Body of pancreas (tissue), 4 donors: ENCODE results near the gene GRIP1.

Experiments
- CTCF ChIP-seq, 7 experiments: fragments of 450-650 bp in 4 of 7; fragments of 200-600 bp in 3 of 7; sonication (generic) in 3 of 7; IDR thresholded peaks; one replicate each; pipeline ENCODE4 v1.5.1; 2016 to 2019; ENCODE audit warnings: antibody characterized with exemption in 7 of 7
- POLR2A ChIP-seq, 3 donors: fragments of 450-650 bp; IDR thresholded peaks; one replicate each; pipeline ENCODE4 v1.6.1; 2016; ENCODE audit warnings: antibody characterized with exemption in 3 of 3, mild to moderate bottlenecking in 2 of 3

- TF ChIP-seq CTCF (IDR thresholded peaks at IDR 0.05) = no peak
- no peak for TF ChIP-seq POLR2A (IDR thresholded peaks at IDR 0.05)
Observed at GRCh38 chr12:66724616-66725015, 45.7 kb upstream of the GRIP1 start.
